ENCODE results near the gene MRPL44.

MRPL44 gene

GRCh38 chr2:224009605-224010315 lies 52.5 kb downstream of the MRPL44 start:
- DNase-seq (ENCODE audit: low spot score) = no peak

GRCh38 chr2:224011837-224012236 lies 54.6 kb downstream of the MRPL44 start:
- no peak for DNase-seq (ENCODE audit: low spot score)

GRCh38 chr2:224014336-224014735 lies 57.1 kb downstream of the MRPL44 start:
- DNase-seq (ENCODE audit: low spot score) = no peak

- no peak for DNase-seq (ENCODE audit: low spot score)
These were observed 59.7 kb downstream of the MRPL44 start for GRCh38 chr2:224016963-224017362.

Measured in AG08396 (cell line).